GM12801 (cell line): ENCODE data around the gene LSP1.
A peak's percentile ranks its signal among the peaks of the same experiment; 100 is the strongest.

Source experiments
- CTCF ChIP-seq: IDR thresholded peaks from one replicate; pipeline ENCODE4 v1.5.1; 2011; ENCODE audit warnings: control low read depth; ENCODE audit not compliant: insufficient read length; ENCODE audit errors: extremely low read depth

LSP1 gene

DNA sequence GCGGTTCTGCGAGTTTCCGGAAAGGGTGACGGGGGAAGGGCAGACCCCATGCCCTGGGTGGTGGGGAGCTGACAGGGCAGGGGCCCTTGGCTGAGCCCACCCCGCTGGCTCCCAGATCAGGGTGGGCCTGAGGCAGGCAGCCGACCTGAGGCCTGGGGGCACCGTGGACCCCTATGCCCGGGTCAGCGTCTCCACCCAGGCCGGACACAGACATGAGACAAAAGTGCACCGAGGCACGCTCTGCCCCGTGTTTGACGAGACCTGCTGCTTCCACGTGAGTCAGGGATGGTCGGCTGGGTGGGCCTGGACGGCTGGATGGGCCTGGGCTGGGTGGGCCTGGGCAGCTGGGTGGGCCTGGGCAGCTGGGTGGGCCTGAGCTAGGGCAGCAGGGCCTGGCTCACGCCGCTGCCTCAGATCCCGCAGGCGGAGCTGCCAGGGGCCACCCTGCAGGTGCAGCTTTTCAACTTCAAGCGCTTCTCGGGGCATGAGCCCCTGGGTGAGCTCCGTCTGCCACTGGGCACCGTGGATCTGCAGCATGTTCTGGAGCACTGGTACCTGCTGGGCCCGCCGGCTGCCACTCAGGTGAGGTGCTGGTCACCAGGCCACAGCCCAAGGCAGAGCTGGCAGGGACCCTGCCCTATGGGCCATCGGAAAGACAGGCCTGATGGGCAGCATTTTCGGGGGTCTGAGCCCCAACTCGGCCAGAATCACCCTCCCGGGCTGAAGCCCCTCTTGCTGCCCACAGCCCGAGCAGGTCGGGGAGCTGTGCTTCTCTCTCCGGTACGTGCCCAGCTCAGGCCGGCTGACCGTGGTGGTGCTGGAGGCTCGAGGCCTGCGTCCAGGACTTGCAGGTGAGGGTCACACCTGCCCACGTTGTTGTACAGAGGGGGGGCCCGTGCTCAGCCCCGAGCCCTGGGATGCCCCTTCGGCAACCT lies 16.6 kb upstream of the LSP1 start:
- no peak for TF ChIP-seq CTCF

DNA sequence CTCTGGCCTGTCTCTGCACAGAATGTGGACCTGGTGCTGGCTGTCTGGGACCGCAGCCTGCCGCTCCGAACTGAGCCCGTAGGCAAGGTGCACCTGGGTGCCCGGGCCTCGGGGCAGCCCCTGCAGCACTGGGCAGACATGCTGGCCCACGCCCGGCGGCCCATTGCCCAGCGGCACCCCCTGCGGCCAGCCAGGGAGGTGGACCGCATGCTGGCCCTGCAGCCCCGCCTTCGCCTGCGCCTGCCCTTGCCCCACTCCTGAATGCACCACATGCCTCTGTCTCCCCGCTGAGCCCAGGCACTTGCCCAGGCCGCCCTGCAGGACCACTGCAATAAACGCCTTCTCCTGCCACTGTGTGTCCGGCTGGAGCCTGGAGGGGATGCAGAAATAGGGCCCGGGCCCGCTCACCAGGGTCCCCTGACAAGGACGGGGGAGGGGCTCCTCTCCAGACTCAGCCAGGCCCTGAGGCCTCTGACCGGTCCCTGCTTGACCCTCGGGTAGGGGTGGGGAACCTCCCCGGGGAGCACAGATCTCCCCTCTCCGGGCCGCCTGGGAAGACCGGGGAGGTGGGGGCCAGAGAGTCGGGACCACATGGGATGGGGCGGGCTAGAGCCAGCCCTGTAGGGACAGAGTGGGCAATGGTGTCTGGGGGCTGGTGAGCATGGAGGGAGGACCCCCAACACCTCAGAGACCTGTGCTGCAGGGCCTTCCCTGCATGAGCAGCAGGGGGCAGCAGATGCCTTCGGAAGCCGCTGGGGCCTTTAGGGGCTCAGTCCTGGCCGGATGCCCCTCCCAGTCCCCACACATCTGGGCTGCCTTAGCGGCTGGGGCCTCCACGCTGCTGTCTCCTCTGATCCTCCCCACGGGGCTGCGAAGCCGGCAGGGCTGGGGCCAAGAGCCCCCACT lies 15.5 kb upstream of the LSP1 start:
- TF ChIP-seq CTCF: peak; percentile 8

DNA sequence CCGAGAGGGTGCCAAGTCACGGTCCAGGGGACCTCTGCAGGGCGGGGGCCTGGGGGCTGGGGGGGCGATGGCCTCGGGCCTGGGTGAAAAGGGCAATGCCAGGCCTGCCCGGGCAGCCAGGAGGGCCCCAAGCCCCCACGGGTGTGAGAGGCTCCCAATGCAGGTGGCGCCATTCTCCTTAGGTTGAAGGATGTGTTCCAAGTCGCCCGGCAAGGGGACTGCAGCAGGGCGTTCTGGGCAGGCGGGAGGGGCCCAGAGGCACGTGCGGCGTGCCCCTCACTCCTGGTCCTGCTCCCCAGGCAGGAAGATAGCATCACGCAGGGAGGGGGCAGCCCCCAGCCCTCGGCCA lies 14.8 kb upstream of the LSP1 start:
- TF ChIP-seq CTCF: no peak

GRCh38 chr11:1838426-1839144 lies 14.3 kb upstream of the LSP1 start, which contains the start of gene TNNI2:
TSS of gene TNNI2 (plus strand) at chr11:1838981. CDS start at chr11:1839697, 716 bp downstream.
- no peak for TF ChIP-seq CTCF

DNA sequence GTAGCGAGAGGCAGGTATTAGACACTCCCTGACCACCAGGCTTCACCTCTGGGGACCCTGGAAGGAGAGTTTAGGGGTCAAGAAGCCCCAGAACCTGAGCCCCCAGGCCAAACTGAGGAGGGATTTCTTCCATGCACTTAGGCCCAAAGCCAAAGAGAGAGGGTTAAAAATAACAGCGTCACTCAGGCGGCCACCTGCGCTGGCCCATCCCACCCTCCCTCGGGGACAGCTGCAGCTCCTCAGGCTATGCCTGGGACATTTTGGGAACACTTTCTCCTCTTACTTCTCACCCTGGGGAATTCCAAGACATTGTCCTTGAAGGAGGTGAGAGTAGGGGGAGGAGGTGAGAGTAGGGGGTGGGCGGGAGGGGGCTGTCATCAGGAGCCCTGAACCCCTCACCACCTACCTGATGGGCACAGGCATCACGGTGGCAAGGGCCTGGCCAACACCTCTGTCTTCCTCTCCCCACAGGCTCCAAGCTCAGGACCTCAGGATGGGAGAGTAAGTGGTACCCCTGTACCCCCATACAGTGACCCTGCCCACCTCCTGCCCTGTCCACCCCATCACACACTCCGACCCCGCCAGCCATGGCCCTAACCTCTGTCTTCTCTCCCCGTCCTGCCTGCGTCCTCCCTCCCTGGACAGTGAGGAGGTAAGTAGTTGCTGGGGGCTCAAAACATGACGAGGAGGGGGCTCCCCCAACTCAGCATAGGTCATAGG lies 13.5 kb upstream of the LSP1 start:
- TF ChIP-seq CTCF: no peak

DNA sequence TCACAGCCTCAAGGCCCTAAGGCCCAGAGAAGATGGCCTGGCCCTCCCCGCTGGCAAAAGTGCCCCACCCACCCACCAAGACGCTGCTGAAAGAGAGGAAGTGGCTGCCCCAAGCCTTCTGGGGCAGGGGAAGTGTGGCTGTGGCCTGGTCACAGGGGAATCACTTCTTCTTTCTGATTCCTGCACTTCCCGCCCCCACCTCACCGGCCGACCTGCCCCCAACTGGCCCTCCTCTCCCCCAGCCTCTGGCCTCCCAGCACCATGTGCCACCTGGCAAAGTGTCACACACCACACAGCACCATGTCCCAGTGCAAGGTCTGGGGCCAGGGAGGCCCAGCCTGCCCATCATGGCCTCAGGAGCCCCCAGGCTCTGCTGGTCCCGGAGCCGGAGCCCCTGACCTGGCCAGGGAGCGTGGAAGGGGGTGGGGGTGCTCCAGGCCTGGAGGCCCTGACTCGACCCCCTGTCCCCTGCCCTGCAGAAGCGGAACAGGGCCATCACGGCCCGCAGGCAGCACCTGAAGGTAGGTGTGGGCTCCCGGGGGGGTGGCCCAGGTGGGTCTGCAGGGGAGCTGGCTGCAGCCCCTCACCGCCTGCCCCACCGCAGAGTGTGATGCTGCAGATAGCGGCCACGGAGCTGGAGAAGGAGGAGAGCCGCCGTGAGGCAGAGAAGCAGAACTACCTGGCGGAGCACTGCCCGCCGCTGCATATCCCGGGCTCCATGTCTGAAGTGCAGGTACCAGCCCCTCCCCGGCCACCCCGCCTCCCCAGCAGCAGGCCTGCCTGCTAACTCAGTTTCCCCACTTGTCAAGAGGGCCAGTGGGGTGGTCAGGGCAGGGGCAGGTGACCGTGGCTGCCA lies 12.7 kb upstream of the LSP1 start:
- TF ChIP-seq CTCF: no peak
